NCI-H1417 treated with DMSO at 0.1 percent for 48 hours (cell line): ENCODE results near the gene FUT7.

ENCODE experiments used
- DNase-seq: peaks from one replicate; lab custom pipeline; 2025; lab: John Stamatoyannopoulos, UW

FUT7 gene

GRCh38 chr9:137032858-137033257 lies 970 bp upstream of the FUT7 start:
- DNase-seq, result no peak

DNA sequence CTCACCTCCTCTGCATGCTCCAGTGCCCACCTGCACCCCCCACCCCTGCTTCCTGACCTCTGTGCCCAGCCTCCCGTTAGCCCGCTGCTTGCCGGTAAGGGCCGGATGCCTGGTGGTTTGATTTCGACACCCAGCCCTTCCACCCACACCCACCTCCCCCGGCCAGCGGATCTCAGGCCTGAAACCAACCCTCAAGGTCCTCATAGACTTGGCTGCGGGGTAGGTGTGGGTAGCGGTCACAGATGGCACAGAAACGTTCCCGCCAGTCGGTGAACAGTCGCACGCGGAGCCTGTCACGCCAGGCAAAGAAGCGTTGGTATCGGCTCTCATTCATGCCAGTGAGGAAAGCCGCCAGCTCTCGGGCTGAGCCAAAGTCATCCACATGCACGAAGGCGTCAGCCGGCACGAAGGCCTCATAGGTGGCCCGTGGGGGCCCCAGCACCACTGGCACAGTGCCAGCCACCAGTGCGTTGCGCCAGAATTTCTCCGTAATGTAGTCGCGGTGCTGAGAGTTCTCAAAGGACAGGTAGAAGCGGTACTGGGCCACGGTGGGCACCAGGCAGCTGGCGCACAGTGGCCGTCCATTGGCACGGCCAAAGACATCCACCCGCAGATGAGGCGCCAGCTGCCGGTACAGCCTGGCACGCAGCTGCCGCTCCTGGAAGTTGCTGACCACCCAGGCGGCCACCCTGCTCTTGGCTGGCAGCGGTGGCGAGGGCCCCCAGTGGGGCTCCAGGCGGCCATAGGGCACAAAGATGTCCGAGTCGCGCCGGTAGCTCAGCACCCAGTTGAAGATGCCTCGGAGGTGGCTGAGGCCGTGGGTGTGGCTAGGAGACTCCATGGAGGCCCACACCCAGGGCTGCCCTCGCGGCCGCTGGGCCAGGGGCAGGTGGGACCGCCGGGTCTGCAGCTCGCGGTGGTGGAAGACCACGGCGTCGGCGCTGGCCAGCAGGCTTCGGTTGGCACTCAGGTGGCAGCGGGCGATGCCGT lies 1.1 kb downstream of the FUT7 start:
- DNase-seq, result no peak

GRCh38 chr9:137030006-137030405 lies 1.9 kb downstream of the FUT7 start:
- DNase-seq, result no peak

DNA sequence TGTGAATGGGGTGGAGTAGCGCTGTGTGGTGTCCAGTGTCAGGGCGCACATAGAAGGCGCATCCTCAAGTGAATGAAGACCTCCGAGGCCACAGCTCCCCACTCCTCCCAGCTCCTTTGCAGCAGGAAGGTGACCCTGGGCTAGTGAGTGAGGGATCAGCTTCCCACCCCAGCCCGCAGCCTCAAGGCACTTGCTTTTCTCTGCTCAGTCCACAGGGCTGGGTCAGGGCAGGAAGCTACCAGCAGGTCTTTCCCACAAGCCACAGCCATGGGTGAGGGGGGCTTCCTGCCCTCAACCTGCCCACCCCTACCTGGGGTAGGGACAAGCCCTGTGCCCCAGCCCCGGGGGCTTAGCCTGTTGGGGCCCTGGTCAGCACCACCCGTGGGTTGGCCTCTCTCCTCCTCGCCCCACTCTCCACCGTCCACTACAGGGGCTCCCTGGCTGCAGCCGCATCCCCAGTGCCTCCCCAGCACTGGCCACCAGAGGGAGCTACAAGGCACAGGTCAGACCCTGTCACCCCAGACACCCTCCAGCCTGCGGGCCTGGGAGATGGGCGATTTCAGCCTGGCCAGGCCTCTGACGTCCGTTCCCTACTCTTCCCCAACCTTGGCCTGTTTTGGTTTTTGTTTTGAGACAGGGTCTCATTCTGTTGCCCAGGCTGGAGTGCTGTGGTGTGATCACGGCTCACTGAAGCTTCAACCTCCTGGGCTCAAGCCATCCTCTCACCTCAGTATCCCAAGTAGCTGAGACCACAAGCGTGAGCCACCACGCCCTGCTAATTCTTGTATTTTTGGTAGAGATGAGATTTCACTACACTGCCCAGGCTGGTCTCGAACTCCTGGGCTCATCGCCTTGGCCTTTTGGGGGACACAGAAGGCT lies 2.6 kb downstream of the FUT7 start:
- DNase-seq, result no peak

DNA sequence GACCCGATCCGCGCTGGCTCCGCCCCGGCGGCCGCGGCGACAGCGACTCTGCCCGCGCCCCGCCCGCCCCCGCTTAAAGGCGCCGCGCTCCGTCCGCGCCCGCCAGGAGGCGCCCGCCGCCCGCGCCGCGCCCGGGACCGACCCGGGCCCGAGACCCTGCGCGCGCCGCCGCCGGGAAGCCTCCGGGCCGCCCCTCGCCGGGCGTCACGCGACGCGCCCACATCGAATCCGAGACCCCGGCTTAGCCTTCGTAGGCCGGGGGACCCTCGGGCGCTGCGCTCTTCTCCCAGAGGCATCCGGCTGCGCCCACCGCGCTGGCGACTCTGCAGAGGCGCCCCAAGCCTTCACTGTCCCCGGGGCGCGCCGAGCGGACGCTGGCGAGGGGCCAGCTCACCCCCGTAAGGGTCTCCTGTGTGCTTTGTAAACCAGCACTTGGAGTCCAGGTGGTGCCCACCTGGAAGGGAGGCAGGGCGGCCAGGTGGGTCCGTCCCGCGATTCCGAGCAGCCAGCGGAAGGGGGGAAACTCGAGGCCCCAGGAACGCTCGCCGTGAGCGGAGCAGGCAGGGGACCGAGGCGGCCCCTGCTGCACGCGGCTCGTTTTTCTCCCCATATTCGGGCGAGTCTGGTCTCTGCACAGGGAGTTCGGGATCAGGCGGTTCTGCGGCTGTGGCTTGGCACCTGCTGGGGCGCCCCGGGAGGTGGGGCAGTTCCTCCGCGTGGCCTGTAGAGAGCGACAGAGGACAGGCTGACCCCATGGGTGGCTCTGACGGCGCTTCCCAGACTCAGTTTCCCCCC lies 3.4 kb downstream of the FUT7 start:
- no peak for DNase-seq

GRCh38 chr9:137027369-137028262 lies 4.3 kb downstream of the FUT7 start, which contains the start of gene ABCA2:
Gene ABCA2, minus strand, starts transcription at chr9:137028237. Its CDS starts 97 bp downstream, at chr9:137028140.
- DNase-seq, result no peak

- DNase-seq, result no peak
These were observed 5.1 kb downstream of the FUT7 start for GRCh38 chr9:137026828-137027227.

DNA sequence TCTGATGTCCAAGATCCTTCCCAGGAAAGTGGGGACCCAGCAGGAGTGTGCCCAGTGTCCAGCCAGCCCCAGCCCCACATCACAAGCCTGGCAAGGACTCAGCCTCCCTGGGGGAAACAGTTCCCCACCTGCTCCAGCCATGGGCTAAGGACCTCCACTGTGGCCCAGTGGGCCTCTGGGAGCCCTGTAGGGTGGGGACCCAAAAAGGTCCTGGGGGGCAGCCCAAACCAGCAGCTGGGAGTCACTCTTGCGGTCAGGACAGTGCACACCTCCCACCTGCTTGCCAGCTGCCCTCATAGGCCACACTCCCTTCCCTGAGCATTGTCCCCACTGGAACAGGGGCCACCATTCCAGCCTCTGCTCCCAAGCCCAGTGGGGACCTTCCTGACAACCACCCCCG lies 5.5 kb downstream of the FUT7 start:
- no peak for DNase-seq

DNA sequence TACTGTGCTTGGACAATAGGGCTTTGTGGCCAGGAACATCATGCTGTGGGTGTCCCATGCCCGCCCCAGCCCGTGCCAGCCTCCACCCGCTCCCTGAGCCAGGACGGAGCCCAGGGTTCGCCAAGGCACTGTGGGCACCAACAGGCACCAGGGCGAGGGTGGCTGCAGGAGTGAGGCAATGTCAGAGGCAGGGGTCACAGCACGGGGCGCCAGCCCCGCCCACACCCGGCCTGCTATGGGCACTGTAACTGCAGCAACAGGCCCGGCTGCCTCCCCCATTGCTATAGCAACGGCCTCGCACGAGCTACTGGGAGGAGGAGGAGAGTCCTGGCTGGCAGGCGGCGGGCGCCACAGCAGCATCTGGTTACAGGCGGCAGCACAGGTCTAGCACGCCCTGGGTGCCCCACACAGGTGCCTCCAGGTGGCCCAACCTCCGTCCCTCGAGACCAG lies 6.3 kb downstream of the FUT7 start:
- DNase-seq, result peak; percentile 81

DNA sequence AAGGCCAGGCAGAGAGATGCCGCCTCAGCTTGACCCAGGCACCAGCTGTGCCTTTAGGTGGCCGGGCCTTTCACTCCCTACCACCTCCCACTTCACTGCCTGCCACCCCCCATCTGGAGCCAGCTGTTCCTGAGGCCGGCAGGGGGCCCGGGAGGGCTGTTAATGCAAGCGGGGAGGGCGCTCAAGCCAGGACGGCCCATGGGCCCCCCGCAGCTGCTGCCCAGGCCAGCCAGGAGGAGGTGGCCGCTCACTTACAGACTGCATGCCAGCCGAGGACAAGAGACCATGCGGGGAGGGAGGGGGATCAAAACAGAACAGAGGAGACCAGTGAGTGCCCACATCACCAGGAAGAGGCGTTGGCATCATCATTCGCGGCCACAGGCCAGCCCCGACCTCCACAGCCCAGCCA lies 8.3 kb downstream of the FUT7 start:
- DNase-seq, result no peak

GRCh38 chr9:137023157-137023556 lies 8.7 kb downstream of the FUT7 start:
- DNase-seq, result no peak

- DNase-seq, result no peak
These were observed 9.3 kb downstream of the FUT7 start for GRCh38 chr9:137022662-137023008.

- no peak for DNase-seq
These were observed 9.8 kb downstream of the FUT7 start for GRCh38 chr9:137021979-137022661.

- DNase-seq, result no peak
These were observed 10.3 kb downstream of the FUT7 start for GRCh38 chr9:137021568-137021978.

DNA sequence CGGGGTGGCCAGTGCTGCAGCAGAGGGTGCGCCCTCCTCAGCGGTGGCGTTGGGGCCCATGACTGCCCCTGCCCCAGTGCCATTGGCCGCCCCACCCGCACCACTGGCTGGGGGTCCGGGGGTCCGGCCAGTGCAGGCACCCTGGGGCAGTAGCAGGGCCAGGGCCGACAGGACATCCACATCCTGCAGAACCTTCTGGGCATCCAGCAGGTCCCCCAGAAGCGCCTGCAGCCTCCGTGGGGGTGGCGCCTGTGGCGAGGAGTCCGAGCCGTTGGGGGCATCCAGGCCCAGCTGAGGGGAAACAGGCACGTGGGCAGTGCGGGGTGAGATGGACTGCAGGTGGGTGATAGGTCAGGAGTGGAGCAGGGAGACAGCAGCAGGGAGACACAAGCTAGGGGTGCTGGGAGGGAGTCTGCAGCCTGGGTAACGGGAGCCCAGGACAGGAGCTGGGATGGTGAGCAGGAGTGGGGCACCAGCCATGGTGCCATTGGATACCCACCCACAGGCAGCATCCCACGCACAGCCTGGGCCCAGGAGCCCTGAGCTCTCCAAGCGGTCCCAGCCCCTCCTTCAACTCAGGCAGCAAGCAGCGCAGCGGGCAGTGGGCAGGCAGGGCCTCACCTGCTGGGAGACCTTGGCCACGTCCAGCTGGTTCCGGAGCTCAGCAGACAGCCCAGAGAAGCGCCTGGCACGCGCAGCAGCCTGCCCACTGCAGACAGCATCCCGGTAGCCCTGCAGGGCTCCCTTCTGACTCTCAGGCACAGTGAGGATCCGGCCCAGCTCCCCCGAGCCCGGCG lies 10.9 kb downstream of the FUT7 start:
- DNase-seq, result no peak

- DNase-seq, result no peak
These were observed 11.8 kb downstream of the FUT7 start for GRCh38 chr9:137019891-137020683.

- no peak for DNase-seq
These were observed 12.9 kb downstream of the FUT7 start for GRCh38 chr9:137018761-137019559.
